Bronchial epithelial cell (primary cell): ENCODE data around the gene BCAS4. TPM values are rescaled to one million over a fixed set of nuclear protein-coding genes. Genes with fewer than 3 reads are reported as not detected.
A peak's percentile ranks its signal among the peaks of the same experiment; 100 is the strongest.

Experiments used
- DNase-seq: peaks from one replicate; pipeline ENCODE4 v3.0.0-alpha.2; 2010; ENCODE audit warnings: low read depth
- FAIRE-seq: peaks from 2 replicates; lab custom pipeline; 2011; peaks lifted over from hg19 to GRCh38; lab: Jason Lieb, UNC
- H3K27me3 ChIP-seq: 2 replicates; pipeline ENCODE4 v1.5.1; 2011; ENCODE audit warnings: low read length; ENCODE audit not compliant: control insufficient read depth, insufficient read depth
- H3K36me3 ChIP-seq: 2 replicates; pipeline ENCODE4 v1.5.1; 2011; ENCODE audit warnings: low read length; ENCODE audit not compliant: control insufficient read depth, insufficient read depth
- H3K4me3 ChIP-seq: 2 replicates; pipeline ENCODE4 v1.5.1; 2011; ENCODE audit warnings: mild to moderate bottlenecking, low read depth, low read length, control low read depth
- CTCF ChIP-seq: IDR thresholded peaks from 2 replicates; pipeline ENCODE4 v1.5.1; 2011; ENCODE audit warnings: mild to moderate bottlenecking, moderate library complexity, low read length, control low read depth, inconsistent platforms; ENCODE audit not compliant: insufficient read depth, severe bottlenecking
- total RNA-seq: library from RNA; depleted of rRNA; stranded (reverse); fragments of >200 nt; gene quantifications from 2 replicates; pipeline ENCODE4 v1.2.1, GENCODE V29; 2014

Gene BCAS4
- total RNA-seq, 1 donor from 2014 or later: 5.5 TPM

DNA sequence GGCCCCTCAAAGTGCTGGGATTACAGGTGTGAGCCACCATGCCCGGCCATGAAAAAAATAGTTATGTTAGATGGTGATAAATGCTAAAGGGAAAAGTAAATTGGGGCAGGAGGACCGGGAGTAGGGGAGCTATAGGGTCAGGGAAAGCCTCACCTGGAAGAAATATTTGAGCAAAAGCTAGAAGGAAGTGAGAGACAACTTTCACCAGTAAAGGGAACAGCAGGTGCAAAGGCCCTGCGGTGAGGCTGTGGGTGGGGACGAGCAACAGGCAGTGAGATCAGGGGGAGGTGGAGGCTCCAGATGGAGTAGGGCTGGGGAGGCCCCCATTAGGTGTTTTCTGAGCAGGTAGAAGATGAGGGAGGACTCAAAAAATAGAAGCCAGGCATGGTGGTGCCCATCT lies 16.0 kb downstream of the BCAS4 start:
- DNase-seq (no peak), FAIRE-seq (no peak)
- no peaks in the 10 kb centered on the region for H3K27me3 ChIP-seq
- no peak overlapping the region for H3K4me3 ChIP-seq
- no peak for TF ChIP-seq CTCF
- H3K36me3 ChIP-seq: no peaks in the 10 kb centered on the region

GRCh38 chr20:50813101-50813643 lies 18.3 kb downstream of the BCAS4 start:
- no peaks in the 10 kb centered on the region for H3K27me3 ChIP-seq
- H3K36me3 ChIP-seq: no peaks in the 10 kb centered on the region
- FAIRE-seq (no peak), DNase-seq (no peak)
- TF ChIP-seq CTCF: no peak
- no peak overlapping the region for H3K4me3 ChIP-seq

- DNase-seq: no peak
- no peak for FAIRE-seq
- TF ChIP-seq CTCF: no peak
- Histone ChIP-seq H3K4me3 (no peak overlapping the region), H3K36me3 (no peaks in the 10 kb centered on the region), H3K27me3 (no peaks in the 10 kb centered on the region)
These were observed 18.9 kb downstream of the BCAS4 start for GRCh38 chr20:50813801-50814200.

GRCh38 chr20:50814438-50815161 lies 19.7 kb downstream of the BCAS4 start:
- no peak for FAIRE-seq

GRCh38 chr20:50815162-50815989 lies 20.5 kb downstream of the BCAS4 start:
- Histone ChIP-seq H3K27me3 (no peaks in the 10 kb centered on the region), H3K36me3 (no peaks in the 10 kb centered on the region), H3K4me3 (no peak overlapping the region)
- DNase-seq (peak; percentile 50), FAIRE-seq (no peak)
- no peak for TF ChIP-seq CTCF

More at GRCh38 chr20:50814438-50815161, 19.7 kb downstream of the BCAS4 start:
- no peak for DNase-seq
- Histone ChIP-seq H3K27me3 (no peaks in the 10 kb centered on the region), H3K4me3 (no peak overlapping the region), H3K36me3 (no peaks in the 10 kb centered on the region)
- TF ChIP-seq CTCF: no peak
